ENCODE measurements around the gene EPHA7. TPM values are rescaled to one million over a fixed set of nuclear protein-coding genes. Genes with fewer than 3 reads are reported as not detected.

EPHA7 gene
- total RNA-seq, 2 experiments from 2014 or later, result not detected

DNA sequence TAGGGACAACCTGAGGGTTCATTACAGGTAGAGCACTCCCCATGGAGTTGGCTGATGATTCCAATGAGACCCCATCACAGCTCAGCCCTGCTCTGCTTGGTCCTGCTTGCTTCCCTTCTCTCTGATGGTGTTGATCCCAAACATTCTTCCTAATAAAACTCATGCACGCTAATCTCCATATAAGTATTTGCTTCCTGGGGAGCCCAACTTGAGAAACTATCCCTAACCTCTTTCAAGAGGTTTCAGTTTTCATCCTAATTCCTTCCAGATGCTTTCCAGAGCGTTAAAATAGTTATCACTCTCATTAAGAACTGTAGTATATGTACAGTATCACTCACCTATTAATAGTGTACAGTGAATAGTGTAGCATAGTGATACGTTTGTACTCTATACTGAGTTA, 68.1 kb downstream of the EPHA7 start:
- Mint-ChIP-seq H3K4me3 (no peak overlapping the region), H3K4me1 (ENCODE audit: low read depth) (no peaks in the 10 kb centered on the region), H3K27ac (no peak overlapping the region), H3K36me3 (ENCODE audit: low read depth) (no peaks in the 10 kb centered on the region), H3K27me3 (no peaks in the 10 kb centered on the region), H3K9me3 (peaks cover 5% of the 10 kb centered on the region)
- no peaks in the 10 kb centered on the region for H3K36me3 ChIP-seq (ENCODE audit: insufficient read depth, low read length)
- H3K27me3 ChIP-seq (ENCODE audit: control insufficient read depth in 1 of 2, insufficient read depth in 2 of 2, low read length in 2 of 2), result no peaks in the 10 kb centered on the region
- no peaks in the 10 kb centered on the region for H3K4me1 ChIP-seq (ENCODE audit: insufficient read depth, low read length)
- H3K9me3 ChIP-seq (ENCODE audit: control insufficient read depth in 1 of 2, insufficient read depth in 1 of 2, low read length in 2 of 2), result peaks cover 0 to 2% of the 10 kb centered on the region in 2 experiments
- TF ChIP-seq, protein P1, sequence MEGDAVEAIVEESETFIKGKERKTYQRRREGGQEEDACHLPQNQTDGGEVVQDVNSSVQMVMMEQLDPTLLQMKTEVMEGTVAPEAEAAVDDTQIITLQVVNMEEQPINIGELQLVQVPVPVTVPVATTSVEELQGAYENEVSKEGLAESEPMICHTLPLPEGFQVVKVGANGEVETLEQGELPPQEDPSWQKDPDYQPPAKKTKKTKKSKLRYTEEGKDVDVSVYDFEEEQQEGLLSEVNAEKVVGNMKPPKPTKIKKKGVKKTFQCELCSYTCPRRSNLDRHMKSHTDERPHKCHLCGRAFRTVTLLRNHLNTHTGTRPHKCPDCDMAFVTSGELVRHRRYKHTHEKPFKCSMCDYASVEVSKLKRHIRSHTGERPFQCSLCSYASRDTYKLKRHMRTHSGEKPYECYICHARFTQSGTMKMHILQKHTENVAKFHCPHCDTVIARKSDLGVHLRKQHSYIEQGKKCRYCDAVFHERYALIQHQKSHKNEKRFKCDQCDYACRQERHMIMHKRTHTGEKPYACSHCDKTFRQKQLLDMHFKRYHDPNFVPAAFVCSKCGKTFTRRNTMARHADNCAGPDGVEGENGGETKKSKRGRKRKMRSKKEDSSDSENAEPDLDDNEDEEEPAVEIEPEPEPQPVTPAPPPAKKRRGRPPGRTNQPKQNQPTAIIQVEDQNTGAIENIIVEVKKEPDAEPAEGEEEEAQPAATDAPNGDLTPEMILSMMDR (IDR thresholded peaks at IDR 0.05), result no peak
- ATAC-seq (ENCODE audit: poor library complexity) (no peak), DNase-seq (no peak)
- intact Hi-C loops (cut with DNase I, micrococcal nuclease), result no loop called here
- ChIA-PET CTCF (no interaction called here), POLR2A (no interaction called here)
- H3K27ac ChIP-seq (ENCODE audit: low read depth in 1 of 2, low read length in 2 of 2), result no peak overlapping the region
- H3K4me3 ChIP-seq (ENCODE audit: low read length), result no peak overlapping the region

DNA sequence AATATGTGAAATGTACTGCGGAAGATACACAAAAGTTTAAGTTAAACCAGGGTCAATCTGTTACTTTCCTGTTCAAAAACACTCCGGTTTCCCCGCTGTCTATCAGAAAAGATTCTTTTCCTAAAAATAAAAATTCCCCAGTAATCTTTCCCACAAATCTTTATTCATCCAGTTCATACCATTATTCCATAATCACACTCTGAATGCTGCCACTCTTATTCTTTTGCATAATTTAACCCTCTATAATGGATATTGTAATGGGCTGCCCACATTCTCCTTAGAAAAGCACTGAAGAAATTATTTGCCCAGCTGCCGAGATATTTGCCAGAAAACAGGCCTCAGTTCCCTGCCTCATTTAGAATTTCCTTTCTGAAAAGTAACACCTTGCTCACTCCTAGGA, 68.6 kb downstream of the EPHA7 start:
- Histone ChIP-seq H3K36me3 (ENCODE audit: insufficient read depth, low read length) (no peaks in the 10 kb centered on the region), H3K27me3 (ENCODE audit: control insufficient read depth in 1 of 2, insufficient read depth in 2 of 2, low read length in 2 of 2) (no peaks in the 10 kb centered on the region), H3K27ac (ENCODE audit: low read depth in 1 of 2, low read length in 2 of 2) (no peak overlapping the region), H3K4me3 (ENCODE audit: low read length) (no peak overlapping the region), H3K4me1 (ENCODE audit: insufficient read depth, low read length) (no peaks in the 10 kb centered on the region), H3K9me3 (ENCODE audit: control insufficient read depth in 1 of 2, insufficient read depth in 1 of 2, low read length in 2 of 2) (no peaks in the 10 kb centered on the region)
- TF ChIP-seq, protein P1 (IDR thresholded peaks at IDR 0.05), result no peak
- Mint-ChIP-seq H3K9me3 (peaks cover 6% of the 10 kb centered on the region), H3K4me1 (ENCODE audit: low read depth) (no peaks in the 10 kb centered on the region), H3K27ac (no peak overlapping the region), H3K4me3 (no peak overlapping the region), H3K36me3 (ENCODE audit: low read depth) (no peaks in the 10 kb centered on the region), H3K27me3 (no peaks in the 10 kb centered on the region)
- intact Hi-C loops (cut with DNase I, micrococcal nuclease), result no loop called here
- DNase-seq (no peak), ATAC-seq (ENCODE audit: poor library complexity) (no peak)
- ChIA-PET POLR2A (no interaction called here), CTCF (no interaction called here)

- Mint-ChIP-seq H3K9me3 (peaks cover 4% of the 10 kb centered on the region), H3K36me3 (ENCODE audit: low read depth) (no peaks in the 10 kb centered on the region), H3K27ac (no peak overlapping the region), H3K4me3 (no peak overlapping the region), H3K27me3 (no peaks in the 10 kb centered on the region), H3K4me1 (ENCODE audit: low read depth) (no peaks in the 10 kb centered on the region)
- no peak overlapping the region for H3K27ac ChIP-seq (ENCODE audit: low read depth in 1 of 2, low read length in 2 of 2)
- POLR2A ChIA-PET, result no interaction called here
- no peaks in the 10 kb centered on the region for H3K36me3 ChIP-seq (ENCODE audit: insufficient read depth, low read length)
- no peaks in the 10 kb centered on the region for H3K9me3 ChIP-seq (ENCODE audit: control insufficient read depth in 1 of 2, insufficient read depth in 1 of 2, low read length in 2 of 2)
- intact Hi-C loops (cut with DNase I, micrococcal nuclease), result no loop called here
- DNase-seq (no peak), ATAC-seq (ENCODE audit: poor library complexity) (no peak)
- TF ChIP-seq, protein P1 (IDR thresholded peaks at IDR 0.05), result no peak
- H3K4me1 ChIP-seq (ENCODE audit: insufficient read depth, low read length), result no peaks in the 10 kb centered on the region
- no peak overlapping the region for H3K4me3 ChIP-seq (ENCODE audit: low read length)
- no peaks in the 10 kb centered on the region for H3K27me3 ChIP-seq (ENCODE audit: control insufficient read depth in 1 of 2, insufficient read depth in 2 of 2, low read length in 2 of 2)
- CTCF ChIA-PET, result no interaction called here
Measured at GRCh38 chr6:93344333-93344835, 75.0 kb downstream of the EPHA7 start.

Measured in CD4-positive, alpha-beta T cell (primary cell).